Nephron (organoid): ENCODE results near the gene IL36B.

Source experiments
- H3K27ac Mint-ChIP-seq, 3 experiments: 2 replicates each; pipeline ENCODE4 v1.8.0; 2020; ENCODE audit warnings: mixed read lengths in 3 of 3, mild to moderate bottlenecking in 2 of 3, moderate library complexity in 1 of 3
- H3K27me3 Mint-ChIP-seq: 2 replicates; pipeline ENCODE4 v1.8.0; 2021; ENCODE audit warnings: low read depth, mild to moderate bottlenecking, moderate library complexity, mixed read lengths
- H3K36me3 Mint-ChIP-seq: 2 replicates; pipeline ENCODE4 v1.8.0; 2020; ENCODE audit warnings: low read depth, mixed read lengths
- H3K4me1 Mint-ChIP-seq: 2 replicates; pipeline ENCODE4 v1.8.0; 2020; ENCODE audit warnings: mixed read lengths
- H3K4me3 Mint-ChIP-seq, 3 experiments: 2 replicates each; pipeline ENCODE4 v1.8.0; 2020; ENCODE audit warnings: mild to moderate bottlenecking in 3 of 3, mixed read lengths in 3 of 3, moderate library complexity in 2 of 3
- H3K9me3 Mint-ChIP-seq: 2 replicates; pipeline ENCODE4 v1.8.0; 2020; ENCODE audit warnings: mixed read lengths
- CTCF ChIP-seq, 3 experiments: fragments of 200-600 bp; sonication (generic); IDR thresholded peaks; one replicate each; pipeline ENCODE4 v1.5.0; 2021; ENCODE audit warnings: antibody characterized with exemption in 3 of 3; ENCODE audit not compliant: unreplicated experiment in 3 of 3

IL36B gene

GRCh38 chr2:113067681-113068080 lies 15.0 kb upstream of the IL36B start, which contains the start of gene IL1F10:
IL1F10 (plus strand) TSS chr2:113067970; CDS start chr2:113072739, 4,769 bp downstream.
- Mint-ChIP-seq H3K36me3 (no peaks in the 10 kb centered on the region), H3K4me3 (no peak within 1 kb of the TSS), H3K9me3 (peaks cover 8% of the 10 kb centered on the region), H3K4me1 (no peaks in the 10 kb centered on the region), H3K27me3 (peaks cover 39% of the 10 kb centered on the region), H3K27ac (no peak within 1 kb of the TSS)
- TF ChIP-seq CTCF (IDR thresholded peaks at IDR 0.05; ENCODE audit: unreplicated experiment in 3 of 3): no peak

DNA sequence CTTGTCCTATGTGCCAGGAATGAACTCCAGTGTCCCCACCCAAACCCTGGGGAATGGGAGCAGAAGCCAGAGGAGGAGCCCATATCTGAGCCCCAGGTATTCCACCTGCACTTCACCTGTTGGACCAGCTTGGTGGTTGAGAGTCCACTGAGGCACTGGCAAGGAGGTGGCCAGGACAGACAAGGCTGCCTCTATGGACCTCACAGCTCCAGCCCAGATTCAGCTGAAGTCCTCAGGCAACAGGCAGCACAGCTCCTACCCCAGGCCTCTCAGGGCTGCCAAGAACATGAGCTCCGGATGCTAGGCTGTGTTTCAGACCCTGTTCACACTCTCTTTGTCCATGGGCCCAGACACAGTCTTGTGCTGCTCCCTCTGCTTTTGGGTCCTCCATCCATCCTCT lies 12.2 kb upstream of the IL36B start:
- Mint-ChIP-seq H3K27me3 (peaks cover 37% of the 10 kb centered on the region), H3K36me3 (no peaks in the 10 kb centered on the region), H3K4me3 (no peak overlapping the region), H3K27ac (no peak overlapping the region), H3K4me1 (no peaks in the 10 kb centered on the region), H3K9me3 (peaks cover 8% of the 10 kb centered on the region)
- no peak for TF ChIP-seq CTCF (IDR thresholded peaks at IDR 0.05; ENCODE audit: unreplicated experiment in 3 of 3)

DNA sequence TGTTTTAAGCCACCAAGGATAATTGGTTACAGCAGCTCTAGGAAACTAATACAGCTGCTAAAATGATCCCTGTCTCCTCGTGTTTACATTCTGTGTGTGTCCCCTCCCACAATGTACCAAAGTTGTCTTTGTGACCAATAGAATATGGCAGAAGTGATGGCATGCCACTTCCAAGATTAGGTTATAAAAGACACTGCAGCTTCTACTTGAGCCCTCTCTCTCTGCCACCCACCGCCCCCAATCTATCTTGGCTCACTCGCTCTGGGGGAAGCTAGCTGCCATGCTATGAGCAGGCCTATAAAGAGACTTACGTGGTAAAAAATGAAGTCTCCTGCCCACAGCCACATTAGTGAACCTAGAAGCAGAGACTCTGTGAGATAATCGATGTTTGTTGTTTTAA lies 11.6 kb upstream of the IL36B start:
- no peak overlapping the region for H3K27ac Mint-ChIP-seq
- no peaks in the 10 kb centered on the region for H3K36me3 Mint-ChIP-seq
- peaks cover 35% of the 10 kb centered on the region for H3K27me3 Mint-ChIP-seq
- no peak overlapping the region for H3K4me3 Mint-ChIP-seq
- H3K9me3 Mint-ChIP-seq: peaks cover 8% of the 10 kb centered on the region
- TF ChIP-seq CTCF (IDR thresholded peaks at IDR 0.05; ENCODE audit: unreplicated experiment in 3 of 3): no peak
- H3K4me1 Mint-ChIP-seq: no peaks in the 10 kb centered on the region

GRCh38 chr2:113061896-113062770 lies 9.5 kb upstream of the IL36B start:
- Mint-ChIP-seq H3K27ac (no peak overlapping the region), H3K27me3 (peaks cover 29% of the 10 kb centered on the region), H3K9me3 (peaks cover 8% of the 10 kb centered on the region), H3K4me1 (no peaks in the 10 kb centered on the region), H3K36me3 (no peaks in the 10 kb centered on the region), H3K4me3 (no peak overlapping the region)
- no peak for TF ChIP-seq CTCF (IDR thresholded peaks at IDR 0.05; ENCODE audit: unreplicated experiment in 3 of 3)

DNA sequence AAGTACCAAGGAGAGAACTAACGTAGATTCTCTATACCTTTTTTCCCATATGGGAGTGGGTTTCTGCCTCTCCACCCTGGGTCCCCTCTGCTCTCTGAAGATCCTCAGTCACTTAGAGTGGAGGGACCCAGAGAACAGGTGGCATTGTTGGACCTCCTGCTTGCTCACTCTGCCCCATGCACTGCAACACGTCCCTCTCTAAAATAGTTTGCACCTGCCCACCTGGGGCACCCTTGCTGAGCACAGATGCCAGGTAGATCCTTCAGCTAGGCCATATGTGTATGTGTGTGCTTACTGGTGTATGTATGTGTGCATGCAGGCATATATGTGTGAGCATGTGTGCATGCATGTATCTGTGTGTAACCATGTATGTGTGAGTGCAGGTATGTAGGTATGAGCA lies 8.6 kb upstream of the IL36B start:
- Mint-ChIP-seq H3K27ac (no peak overlapping the region), H3K4me1 (no peaks in the 10 kb centered on the region), H3K27me3 (peaks cover 24% of the 10 kb centered on the region), H3K36me3 (no peaks in the 10 kb centered on the region), H3K4me3 (no peak overlapping the region), H3K9me3 (peaks cover 9% of the 10 kb centered on the region)
- TF ChIP-seq CTCF (IDR thresholded peaks at IDR 0.05; ENCODE audit: unreplicated experiment in 3 of 3): no peak

DNA sequence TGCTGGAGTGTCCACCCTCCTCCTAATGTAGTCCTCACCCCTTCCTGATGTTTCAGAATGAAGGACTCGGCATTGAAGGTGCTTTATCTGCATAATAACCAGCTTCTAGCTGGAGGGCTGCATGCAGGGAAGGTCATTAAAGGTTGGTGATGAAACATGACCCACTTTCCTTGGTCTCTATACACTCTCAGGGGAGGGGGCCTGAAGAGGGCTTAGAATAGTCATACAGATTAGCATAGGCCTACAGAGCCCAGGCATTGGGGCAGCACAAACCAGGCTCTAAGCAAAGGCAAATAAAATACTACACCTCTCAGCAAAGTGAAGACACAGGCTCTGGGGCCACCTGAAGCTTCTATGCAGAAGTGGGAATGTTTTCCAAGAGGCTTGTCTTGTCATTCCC lies 8.1 kb upstream of the IL36B start:
- H3K27ac Mint-ChIP-seq: no peak overlapping the region
- H3K9me3 Mint-ChIP-seq: peaks cover 13% of the 10 kb centered on the region
- no peaks in the 10 kb centered on the region for H3K4me1 Mint-ChIP-seq
- peaks cover 24% of the 10 kb centered on the region for H3K27me3 Mint-ChIP-seq
- H3K4me3 Mint-ChIP-seq: no peak overlapping the region
- H3K36me3 Mint-ChIP-seq: no peaks in the 10 kb centered on the region
- TF ChIP-seq CTCF (IDR thresholded peaks at IDR 0.05; ENCODE audit: unreplicated experiment in 3 of 3): no peak
